ENCODE measurements around the gene EPHB1. TPM values are rescaled to one million over a fixed set of nuclear protein-coding genes. Genes with fewer than 3 reads are reported as not detected.

The EPHB1 gene
- total RNA-seq, 2 donors from 2014 or later = 0.68 to 0.71 TPM

- peaks cover 4% of the 10 kb centered on the region for H3K9me3 ChIP-seq
- no peak overlapping the region for H3K27ac ChIP-seq
- no peaks in the 10 kb centered on the region for H3K4me1 ChIP-seq (ENCODE audit: control insufficient read depth in 1 of 2, low read depth in 2 of 2)
- TF ChIP-seq, protein P1, sequence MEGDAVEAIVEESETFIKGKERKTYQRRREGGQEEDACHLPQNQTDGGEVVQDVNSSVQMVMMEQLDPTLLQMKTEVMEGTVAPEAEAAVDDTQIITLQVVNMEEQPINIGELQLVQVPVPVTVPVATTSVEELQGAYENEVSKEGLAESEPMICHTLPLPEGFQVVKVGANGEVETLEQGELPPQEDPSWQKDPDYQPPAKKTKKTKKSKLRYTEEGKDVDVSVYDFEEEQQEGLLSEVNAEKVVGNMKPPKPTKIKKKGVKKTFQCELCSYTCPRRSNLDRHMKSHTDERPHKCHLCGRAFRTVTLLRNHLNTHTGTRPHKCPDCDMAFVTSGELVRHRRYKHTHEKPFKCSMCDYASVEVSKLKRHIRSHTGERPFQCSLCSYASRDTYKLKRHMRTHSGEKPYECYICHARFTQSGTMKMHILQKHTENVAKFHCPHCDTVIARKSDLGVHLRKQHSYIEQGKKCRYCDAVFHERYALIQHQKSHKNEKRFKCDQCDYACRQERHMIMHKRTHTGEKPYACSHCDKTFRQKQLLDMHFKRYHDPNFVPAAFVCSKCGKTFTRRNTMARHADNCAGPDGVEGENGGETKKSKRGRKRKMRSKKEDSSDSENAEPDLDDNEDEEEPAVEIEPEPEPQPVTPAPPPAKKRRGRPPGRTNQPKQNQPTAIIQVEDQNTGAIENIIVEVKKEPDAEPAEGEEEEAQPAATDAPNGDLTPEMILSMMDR (IDR thresholded peaks at IDR 0.05) = no peak
- DNase-seq (ENCODE audit: low spot score) = no peak
- H3K36me3 ChIP-seq = no peaks in the 10 kb centered on the region
- H3K4me3 ChIP-seq = no peak overlapping the region
- no peaks in the 10 kb centered on the region for H3K27me3 ChIP-seq (replicated peaks; ENCODE audit: insufficient read depth)
- ATAC-seq (ENCODE audit: insufficient number of reproducible peaks, low FRiP score, low read depth) = no peak
Measured at GRCh38 chr3:134892326-134892725, 97.3 kb downstream of the EPHB1 start.

GRCh38 chr3:134892761-134893160 is 97.7 kb downstream of the EPHB1 start:
- Histone ChIP-seq H3K9me3 (peaks cover 4% of the 10 kb centered on the region), H3K4me3 (no peak overlapping the region), H3K36me3 (no peaks in the 10 kb centered on the region), H3K27me3 (replicated peaks; ENCODE audit: insufficient read depth) (no peaks in the 10 kb centered on the region), H3K27ac (no peak overlapping the region), H3K4me1 (ENCODE audit: control insufficient read depth in 1 of 2, low read depth in 2 of 2) (no peaks in the 10 kb centered on the region)
- ATAC-seq (ENCODE audit: insufficient number of reproducible peaks, low FRiP score, low read depth) (no peak), DNase-seq (ENCODE audit: low spot score) (no peak)
- TF ChIP-seq, protein P1 (IDR thresholded peaks at IDR 0.05) = no peak

- Histone ChIP-seq H3K4me1 (ENCODE audit: control insufficient read depth in 1 of 2, low read depth in 2 of 2) (no peaks in the 10 kb centered on the region), H3K27me3 (replicated peaks; ENCODE audit: insufficient read depth) (no peaks in the 10 kb centered on the region), H3K9me3 (peaks cover 4% of the 10 kb centered on the region), H3K27ac (no peak overlapping the region), H3K4me3 (no peak overlapping the region), H3K36me3 (no peaks in the 10 kb centered on the region)
- ATAC-seq (ENCODE audit: insufficient number of reproducible peaks, low FRiP score, low read depth) = no peak
- TF ChIP-seq, protein P1 (IDR thresholded peaks at IDR 0.05) = no peak
- no peak for DNase-seq (ENCODE audit: low spot score)
Measured at GRCh38 chr3:134894533-134894932, 99.5 kb downstream of the EPHB1 start.

- DNase-seq (ENCODE audit: low spot score) = no peak
Measured at GRCh38 chr3:134895181-134895580, 100.1 kb downstream of the EPHB1 start.

GRCh38 chr3:134896141-134896540 is 101.1 kb downstream of the EPHB1 start:
- TF ChIP-seq, protein P1 (IDR thresholded peaks at IDR 0.05) = no peak
- no peak for DNase-seq (ENCODE audit: low spot score)
- no peak for ATAC-seq (ENCODE audit: insufficient number of reproducible peaks, low FRiP score, low read depth)
- Histone ChIP-seq H3K9me3 (peaks cover 4% of the 10 kb centered on the region), H3K36me3 (no peaks in the 10 kb centered on the region), H3K27ac (no peak overlapping the region), H3K4me1 (ENCODE audit: control insufficient read depth in 1 of 2, low read depth in 2 of 2) (no peaks in the 10 kb centered on the region), H3K27me3 (replicated peaks; ENCODE audit: insufficient read depth) (no peaks in the 10 kb centered on the region), H3K4me3 (no peak overlapping the region)

More at GRCh38 chr3:134895181-134895580, 100.1 kb downstream of the EPHB1 start:
- no peak for ATAC-seq (ENCODE audit: insufficient number of reproducible peaks, low FRiP score, low read depth)
- Histone ChIP-seq H3K36me3 (no peaks in the 10 kb centered on the region), H3K4me1 (ENCODE audit: control insufficient read depth in 1 of 2, low read depth in 2 of 2) (no peaks in the 10 kb centered on the region), H3K27ac (no peak overlapping the region), H3K27me3 (replicated peaks; ENCODE audit: insufficient read depth) (no peaks in the 10 kb centered on the region), H3K9me3 (peaks cover 4% of the 10 kb centered on the region), H3K4me3 (no peak overlapping the region)
- TF ChIP-seq, protein P1 (IDR thresholded peaks at IDR 0.05) = no peak
